ENCODE results near the gene CASP8. TPM values are rescaled to one million over a fixed set of nuclear protein-coding genes. Genes with fewer than 3 reads are reported as not detected.
A peak's percentile ranks its signal among the peaks of the same experiment; 100 is the strongest.

The CASP8 gene
- total and polyA plus RNA-seq, 9 donors, result 5.5 to 11.5 (median 8.4) TPM

DNA sequence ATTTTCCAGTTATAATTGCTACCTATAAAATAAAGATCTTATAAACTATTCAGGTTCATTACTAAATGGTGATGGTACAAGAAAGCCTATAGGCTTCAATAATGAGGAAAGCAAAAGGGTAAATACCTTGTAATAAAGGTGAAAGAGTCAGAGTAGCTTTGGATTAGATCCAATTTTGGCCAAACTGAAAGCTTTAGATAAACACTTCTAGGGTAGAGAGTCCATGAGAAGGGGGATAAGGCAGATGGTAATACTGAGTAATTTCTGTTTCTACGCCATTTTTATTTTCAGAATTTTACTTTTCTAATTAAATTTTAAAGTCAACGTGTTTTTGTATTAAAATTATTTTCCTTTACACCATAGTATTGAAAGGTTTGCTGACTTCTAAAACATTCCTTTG, 9.4 kb downstream of the CASP8 start:
- no peak for DNase-seq
- Histone ChIP-seq H3K9me3 (replicated peaks; ENCODE audit: control insufficient read depth, low read depth, low read length) (no peaks in the 10 kb centered on the region), H3K4me1 (ENCODE audit: control insufficient read depth, insufficient read depth, low read length) (peaks cover 1% of the 10 kb centered on the region), H3K4me3 (ENCODE audit: low read length) (no peak overlapping the region), H3K27ac (ENCODE audit: low read length) (no peak overlapping the region), H3K36me3 (ENCODE audit: control insufficient read depth, insufficient read depth, low read length) (peaks cover 6% of the 10 kb centered on the region), H3K27me3 (ENCODE audit: control insufficient read depth, insufficient read depth, low read length) (no peaks in the 10 kb centered on the region)
- no CpG with 5 or more reads among the region's 2 CpGs for WGBS (ENCODE audit: insufficient coverage)

DNA sequence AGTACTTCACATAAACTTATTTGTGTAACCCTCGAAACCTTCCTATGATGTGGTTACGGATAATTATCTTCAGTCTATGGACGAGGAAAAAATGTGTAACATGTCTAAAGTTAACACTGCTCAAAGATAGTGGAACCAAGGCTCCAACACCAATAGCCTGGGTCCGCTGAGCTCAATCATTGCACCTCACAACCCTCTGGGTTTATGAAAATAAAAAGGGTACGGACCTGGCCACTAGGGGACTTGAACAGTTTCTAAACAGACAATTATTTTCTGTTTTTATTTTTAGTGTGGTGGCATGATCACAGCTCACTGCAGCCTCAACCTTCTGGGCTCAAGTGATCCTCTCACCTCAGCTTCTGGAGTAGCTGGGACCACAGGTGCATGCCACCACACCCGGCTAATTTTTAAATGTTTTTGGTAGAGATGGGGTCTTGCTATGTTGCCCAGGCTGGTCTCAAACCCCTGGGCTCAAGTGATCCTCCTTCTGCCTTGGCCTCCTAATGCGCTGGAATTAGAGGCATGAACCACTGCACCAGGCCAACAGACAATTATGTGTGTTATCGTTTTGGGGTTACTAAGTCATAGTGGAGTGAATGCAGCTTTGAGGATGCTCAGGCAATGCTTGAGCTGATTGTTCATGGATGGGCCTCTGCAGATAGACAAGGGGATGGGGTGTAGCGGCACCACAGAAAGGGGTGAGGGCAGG, 10.1 kb downstream of the CASP8 start:
- WGBS (ENCODE audit: insufficient coverage), result 100% methylated on average over 3 of the region's 9 CpGs
- peaks cover 6% of the 10 kb centered on the region for H3K36me3 ChIP-seq (ENCODE audit: control insufficient read depth, insufficient read depth, low read length)
- H3K4me1 ChIP-seq (ENCODE audit: control insufficient read depth, insufficient read depth, low read length), result no peaks in the 10 kb centered on the region
- no peaks in the 10 kb centered on the region for H3K27me3 ChIP-seq (ENCODE audit: control insufficient read depth, insufficient read depth, low read length)
- no peak overlapping the region for H3K27ac ChIP-seq (ENCODE audit: low read length)
- H3K4me3 ChIP-seq (ENCODE audit: low read length), result no peak overlapping the region
- DNase-seq, result no peak
- no peaks in the 10 kb centered on the region for H3K9me3 ChIP-seq (replicated peaks; ENCODE audit: control insufficient read depth, low read depth, low read length)

DNA sequence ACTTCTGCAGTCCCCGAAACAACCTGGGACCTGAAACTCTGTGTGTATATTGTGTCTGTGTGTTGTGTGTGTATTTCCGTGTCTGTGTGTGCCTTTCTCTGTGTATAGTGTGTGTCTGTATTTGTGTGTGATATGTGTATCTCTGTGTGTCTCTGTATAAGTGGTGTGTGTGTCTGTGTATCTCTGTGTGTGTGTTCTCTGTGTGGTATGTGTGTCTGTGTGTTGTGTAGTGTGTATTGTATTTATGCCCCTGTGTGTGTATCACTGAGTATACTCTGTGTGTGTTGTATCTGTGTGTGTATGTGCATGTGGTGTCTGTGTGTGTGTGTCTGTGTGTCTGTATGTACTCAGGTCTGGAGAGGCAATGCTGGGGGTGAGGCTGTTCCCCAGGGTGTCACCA, 11.6 kb downstream of the CASP8 start:
- Histone ChIP-seq H3K4me3 (ENCODE audit: low read length) (no peak overlapping the region), H3K9me3 (replicated peaks; ENCODE audit: control insufficient read depth, low read depth, low read length) (no peaks in the 10 kb centered on the region), H3K36me3 (ENCODE audit: control insufficient read depth, insufficient read depth, low read length) (peaks cover 12% of the 10 kb centered on the region), H3K27me3 (ENCODE audit: control insufficient read depth, insufficient read depth, low read length) (no peaks in the 10 kb centered on the region), H3K27ac (ENCODE audit: low read length) (no peak overlapping the region), H3K4me1 (ENCODE audit: control insufficient read depth, insufficient read depth, low read length) (no peaks in the 10 kb centered on the region)
- no peak for DNase-seq
- WGBS (ENCODE audit: insufficient coverage), result 100% methylated on average over 2 of the region's 2 CpGs

DNA sequence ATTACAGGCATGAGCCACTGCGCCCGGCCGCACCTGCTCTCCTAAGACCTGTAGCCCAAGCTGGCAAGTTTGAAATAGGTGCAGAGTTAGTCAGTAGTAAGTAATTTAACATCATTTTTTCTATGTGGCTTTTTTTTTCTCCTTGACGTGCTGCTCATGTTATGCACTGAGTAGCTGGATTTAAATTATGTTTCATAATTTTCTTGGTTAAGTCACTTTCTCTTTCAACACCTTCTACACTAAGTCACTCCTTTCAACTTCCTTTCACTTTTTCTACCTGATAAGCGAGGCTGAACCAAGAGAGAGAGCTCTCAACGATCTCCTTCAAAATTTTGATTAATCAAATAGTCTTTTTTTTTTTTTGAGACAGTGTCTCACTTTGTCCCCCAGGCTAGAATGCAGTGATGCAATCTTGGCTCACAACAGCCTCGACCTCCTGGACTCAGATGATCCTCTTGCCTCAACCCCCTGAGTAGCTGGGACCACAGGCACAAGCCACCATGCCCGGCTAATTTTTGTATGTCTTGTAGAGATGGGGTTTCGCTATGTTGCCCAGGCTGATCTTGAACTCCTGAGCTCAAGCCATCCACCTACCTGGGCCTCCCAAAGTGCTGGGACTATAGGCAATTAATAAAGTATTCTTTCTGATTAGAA, 13.1 kb downstream of the CASP8 start:
- H3K27me3 ChIP-seq (ENCODE audit: control insufficient read depth, insufficient read depth, low read length), result no peaks in the 10 kb centered on the region
- H3K4me3 ChIP-seq (ENCODE audit: low read length), result no peak overlapping the region
- no peak overlapping the region for H3K27ac ChIP-seq (ENCODE audit: low read length)
- 80% methylated on average over 1 of the region's 9 CpGs for WGBS (ENCODE audit: insufficient coverage)
- H3K4me1 ChIP-seq (ENCODE audit: control insufficient read depth, insufficient read depth, low read length), result no peaks in the 10 kb centered on the region
- H3K36me3 ChIP-seq (ENCODE audit: control insufficient read depth, insufficient read depth, low read length), result peaks cover 9% of the 10 kb centered on the region
- no peak for DNase-seq
- no peaks in the 10 kb centered on the region for H3K9me3 ChIP-seq (replicated peaks; ENCODE audit: control insufficient read depth, low read depth, low read length)

DNA sequence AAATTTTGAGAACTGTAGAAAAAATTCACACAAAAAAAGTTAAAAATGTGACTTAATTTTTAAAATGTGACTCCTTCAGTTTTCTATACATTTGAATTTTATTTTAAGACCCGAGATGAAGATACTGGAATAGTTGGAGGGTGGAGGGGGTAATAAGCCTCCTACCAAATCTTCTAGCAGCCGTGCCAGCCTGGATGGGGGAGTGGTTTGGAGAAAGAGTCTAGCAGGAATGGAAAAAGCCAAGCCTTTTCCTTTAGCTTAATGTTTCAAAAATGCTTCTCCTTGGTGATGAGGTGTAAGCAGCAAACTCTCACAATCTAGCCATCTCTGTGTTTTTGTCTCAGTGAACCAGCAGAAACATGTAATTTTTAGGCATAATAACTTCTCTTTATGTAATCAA, 14.7 kb downstream of the CASP8 start:
- no CpG with 5 or more reads among the region's 2 CpGs for WGBS (ENCODE audit: insufficient coverage)
- peaks cover 9% of the 10 kb centered on the region for H3K36me3 ChIP-seq (ENCODE audit: control insufficient read depth, insufficient read depth, low read length)
- H3K27ac ChIP-seq (ENCODE audit: low read length), result peak overlapping the region; percentile 65
- H3K4me3 ChIP-seq (ENCODE audit: low read length), result no peak overlapping the region
- H3K9me3 ChIP-seq (replicated peaks; ENCODE audit: control insufficient read depth, low read depth, low read length), result no peaks in the 10 kb centered on the region
- H3K27me3 ChIP-seq (ENCODE audit: control insufficient read depth, insufficient read depth, low read length), result no peaks in the 10 kb centered on the region
- no peaks in the 10 kb centered on the region for H3K4me1 ChIP-seq (ENCODE audit: control insufficient read depth, insufficient read depth, low read length)
- DNase-seq, result peak; percentile 77

DNA sequence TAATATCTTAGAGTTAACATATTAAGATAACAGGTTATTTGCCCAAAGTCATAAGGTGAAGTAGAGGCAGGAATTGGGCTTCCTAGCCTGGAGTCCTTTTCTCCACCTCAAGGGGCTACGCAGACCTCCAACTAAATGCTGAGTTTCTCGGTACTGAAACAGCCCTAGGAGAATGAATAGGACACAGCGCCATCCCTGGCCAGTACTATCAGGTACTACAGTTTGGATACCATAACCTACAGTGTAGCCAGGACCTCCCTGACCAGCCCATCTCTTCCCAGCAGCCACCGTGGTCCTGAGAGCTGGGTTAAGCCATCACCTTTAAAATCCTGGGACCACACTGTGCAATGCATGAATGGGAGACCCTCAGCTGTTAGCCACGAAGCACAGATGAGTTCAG, 15.7 kb downstream of the CASP8 start:
- 55% methylated on average over 5 of the region's 5 CpGs for WGBS (ENCODE audit: insufficient coverage)
- no peak overlapping the region for H3K4me3 ChIP-seq (ENCODE audit: low read length)

DNA sequence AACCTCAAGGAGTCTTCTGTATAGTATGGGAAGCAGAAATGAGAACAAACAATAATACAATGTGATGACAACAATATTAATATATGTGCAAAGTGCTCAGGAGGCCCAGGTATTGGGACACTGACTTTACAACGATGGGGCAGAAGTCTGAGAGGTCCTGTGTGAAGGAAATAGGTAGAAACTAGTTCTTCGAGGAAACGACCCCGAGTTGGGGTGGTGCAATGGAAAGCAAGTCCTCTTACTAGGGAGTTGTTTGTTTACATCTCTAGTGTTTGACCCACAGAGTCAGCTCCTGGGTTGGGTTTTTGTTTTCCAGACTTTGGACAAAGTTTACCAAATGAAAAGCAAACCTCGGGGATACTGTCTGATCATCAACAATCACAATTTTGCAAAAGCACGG, 16.2 kb downstream of the CASP8 start:
- no peak for DNase-seq
- H3K4me3 ChIP-seq (ENCODE audit: low read length), result no peak overlapping the region
- no peaks in the 10 kb centered on the region for H3K27me3 ChIP-seq (ENCODE audit: control insufficient read depth, insufficient read depth, low read length)
- no peak overlapping the region for H3K27ac ChIP-seq (ENCODE audit: low read length)
- H3K36me3 ChIP-seq (ENCODE audit: control insufficient read depth, insufficient read depth, low read length), result peaks cover 6% of the 10 kb centered on the region
- 95% methylated on average over 4 of the region's 6 CpGs for WGBS (ENCODE audit: insufficient coverage)
- H3K9me3 ChIP-seq (replicated peaks; ENCODE audit: control insufficient read depth, low read depth, low read length), result no peaks in the 10 kb centered on the region
- H3K4me1 ChIP-seq (ENCODE audit: control insufficient read depth, insufficient read depth, low read length), result no peaks in the 10 kb centered on the region

More for the DNA sequence above, 15.7 kb downstream of the CASP8 start:
- Histone ChIP-seq H3K27ac (ENCODE audit: low read length) (peak overlapping the region; percentile 10), H3K36me3 (ENCODE audit: control insufficient read depth, insufficient read depth, low read length) (peaks cover 6% of the 10 kb centered on the region), H3K9me3 (replicated peaks; ENCODE audit: control insufficient read depth, low read depth, low read length) (no peaks in the 10 kb centered on the region), H3K27me3 (ENCODE audit: control insufficient read depth, insufficient read depth, low read length) (no peaks in the 10 kb centered on the region), H3K4me1 (ENCODE audit: control insufficient read depth, insufficient read depth, low read length) (no peaks in the 10 kb centered on the region)
- DNase-seq, result no peak

DNA sequence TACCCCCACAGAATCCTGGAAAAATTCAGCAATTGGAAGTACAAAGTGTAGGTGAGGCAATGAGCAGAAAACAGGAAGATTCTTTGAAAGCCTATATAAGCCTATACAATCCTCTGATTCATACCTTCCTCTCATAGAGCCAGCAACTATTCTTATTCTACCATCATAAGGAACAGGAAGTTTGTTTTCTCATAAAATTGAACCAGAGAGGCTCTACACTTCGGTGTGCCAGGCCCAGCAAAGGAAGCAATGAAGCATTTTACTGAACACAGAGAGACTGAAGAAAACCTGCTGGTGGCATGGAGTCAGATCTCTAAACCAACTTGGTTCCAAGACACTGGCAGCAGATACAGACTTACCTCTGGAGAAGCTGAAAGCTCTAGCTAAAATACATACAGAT, 18.7 kb downstream of the CASP8 start:
- H3K4me3 ChIP-seq (ENCODE audit: low read length), result no peak overlapping the region
- no peak for DNase-seq
- H3K36me3 ChIP-seq (ENCODE audit: control insufficient read depth, insufficient read depth, low read length), result peaks cover 6% of the 10 kb centered on the region
- no peaks in the 10 kb centered on the region for H3K4me1 ChIP-seq (ENCODE audit: control insufficient read depth, insufficient read depth, low read length)
- WGBS (ENCODE audit: insufficient coverage), result no CpG with 5 or more reads among the region's 1 CpG
- H3K27ac ChIP-seq (ENCODE audit: low read length), result no peak overlapping the region
- no peaks in the 10 kb centered on the region for H3K9me3 ChIP-seq (replicated peaks; ENCODE audit: control insufficient read depth, low read depth, low read length)
- no peaks in the 10 kb centered on the region for H3K27me3 ChIP-seq (ENCODE audit: control insufficient read depth, insufficient read depth, low read length)

DNA sequence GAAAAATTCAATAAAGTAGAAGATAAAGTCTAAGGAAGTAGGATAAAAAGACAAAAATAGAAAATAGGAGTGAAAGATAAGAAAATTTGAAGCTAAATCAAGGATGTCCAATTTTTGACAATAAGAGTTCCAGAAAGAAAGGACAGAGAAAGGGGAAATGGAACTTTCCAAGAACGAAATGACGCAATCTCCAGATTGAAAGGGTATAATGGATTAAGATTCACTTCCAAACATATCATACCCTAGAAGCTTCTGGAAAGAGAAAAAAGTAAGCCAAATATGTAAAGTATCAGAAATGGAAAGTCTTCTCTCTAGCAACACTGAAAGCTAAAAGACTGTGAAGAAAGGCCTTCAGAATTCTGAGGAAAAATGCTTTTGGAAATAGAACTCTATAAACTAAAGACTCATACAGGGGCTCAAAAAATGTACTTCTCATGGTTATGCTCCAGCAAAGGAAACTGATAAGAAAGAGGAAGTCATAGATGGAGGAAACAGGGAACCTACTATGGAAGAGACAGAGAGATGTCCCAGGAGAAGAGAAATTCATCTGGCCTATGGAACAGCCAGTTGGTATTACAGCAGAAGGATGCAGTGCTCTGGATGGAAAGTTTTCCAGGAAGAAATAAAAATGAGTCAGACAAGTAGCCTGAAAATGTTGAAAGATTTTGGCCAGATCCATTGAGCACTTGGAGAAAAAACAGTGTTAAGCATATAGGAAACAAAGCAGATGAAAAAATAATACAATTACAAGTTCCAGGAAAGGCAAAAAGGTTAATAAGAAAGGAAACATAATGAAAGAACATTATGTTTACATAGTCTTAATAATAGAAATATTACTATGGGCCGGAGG, 20.1 kb downstream of the CASP8 start:
- H3K9me3 ChIP-seq (replicated peaks; ENCODE audit: control insufficient read depth, low read depth, low read length), result no peaks in the 10 kb centered on the region
- no CpG with 5 or more reads among the region's 3 CpGs for WGBS (ENCODE audit: insufficient coverage)
- H3K4me1 ChIP-seq (ENCODE audit: control insufficient read depth, insufficient read depth, low read length), result no peaks in the 10 kb centered on the region
- no peak for DNase-seq
- peaks cover 6% of the 10 kb centered on the region for H3K36me3 ChIP-seq (ENCODE audit: control insufficient read depth, insufficient read depth, low read length)
- no peak overlapping the region for H3K4me3 ChIP-seq (ENCODE audit: low read length)
- H3K27ac ChIP-seq (ENCODE audit: low read length), result no peak overlapping the region
- no peaks in the 10 kb centered on the region for H3K27me3 ChIP-seq (ENCODE audit: control insufficient read depth, insufficient read depth, low read length)

DNA sequence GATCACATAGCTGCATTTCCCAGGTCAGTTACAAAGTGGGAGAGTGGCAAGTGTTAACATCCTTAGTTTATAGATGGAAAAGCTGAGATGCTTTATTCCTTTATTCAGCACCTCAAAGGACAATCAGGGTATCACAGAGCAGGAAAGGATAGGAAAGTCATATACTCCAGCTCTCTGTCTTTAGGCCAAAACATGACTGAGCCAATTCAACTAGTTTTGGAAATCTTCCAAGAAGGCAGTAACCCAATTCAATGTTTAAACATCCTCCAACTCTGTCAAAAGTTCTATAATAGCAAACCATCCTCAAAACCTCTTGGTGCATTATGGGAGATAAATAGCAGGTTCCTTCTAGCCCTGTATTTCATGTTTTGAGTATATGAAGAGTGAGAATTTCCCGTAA, 25.2 kb downstream of the CASP8 start:
- DNase-seq, result no peak
- 100% methylated on average over 1 of the region's 1 CpG for WGBS (ENCODE audit: insufficient coverage)
- Histone ChIP-seq H3K27me3 (ENCODE audit: control insufficient read depth, insufficient read depth, low read length) (no peaks in the 10 kb centered on the region), H3K36me3 (ENCODE audit: control insufficient read depth, insufficient read depth, low read length) (peaks cover 8% of the 10 kb centered on the region), H3K4me3 (ENCODE audit: low read length) (no peak overlapping the region), H3K9me3 (replicated peaks; ENCODE audit: control insufficient read depth, low read depth, low read length) (no peaks in the 10 kb centered on the region), H3K4me1 (ENCODE audit: control insufficient read depth, insufficient read depth, low read length) (no peaks in the 10 kb centered on the region), H3K27ac (ENCODE audit: low read length) (no peak overlapping the region)
